DMS114 treated with DMSO at 0.1 percent for 48 hours (cell line): ENCODE results near the gene STPG4.

Experiments used
- DNase-seq: peaks from one replicate; lab custom pipeline; 2025; ENCODE audit not compliant: unreplicated experiment; lab: John Stamatoyannopoulos, UW

Gene STPG4

DNA sequence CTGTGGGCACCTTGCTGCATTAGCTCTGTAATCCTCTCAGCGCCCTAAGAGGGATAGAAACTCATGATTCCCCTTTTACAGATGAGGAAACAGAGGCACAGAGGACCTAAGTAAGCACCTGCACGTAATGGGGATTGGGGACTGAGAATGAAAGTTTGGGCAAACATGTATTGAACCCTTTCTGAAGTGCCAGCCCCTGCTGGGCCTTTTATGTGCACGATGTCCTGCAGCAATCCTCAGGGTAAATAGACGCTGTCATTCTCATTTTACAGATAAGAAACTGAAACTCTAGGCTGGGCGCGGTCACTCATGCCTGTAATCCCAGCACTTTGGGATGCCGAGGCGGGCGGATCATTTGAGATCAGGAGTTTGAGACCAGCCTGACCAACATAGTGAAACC lies 117.4 kb downstream of the STPG4 start:
- no peak for DNase-seq
